GM12878 (cell line): ENCODE results near the gene CUL1. TPM values are rescaled to one million over a fixed set of nuclear protein-coding genes. Genes with fewer than 3 reads are reported as not detected.

Experiments
- ATAC-seq: fragments of 200-7000 bp; cut with Tn5 transposase; 3 replicates; pipeline ENCODE4 v1.9.1; 2020; ENCODE audit warnings: mild to moderate bottlenecking, moderate library complexity
- BruUV-seq: library from RNA; stranded (reverse); fragments of 400-500 nt; replicated peaks from 2 replicates; lab custom pipeline; 2021; lab: Mats Ljungman, UMichigan
- CTCF ChIA-PET: fragments of 300-600 bp; sonication (Branson Sonifier 250); formaldehyde crosslinking; extraction: SDS; loops from one replicate; lab custom pipeline; 2021; ENCODE audit warnings: inconsistent platforms; lab: Yijun Ruan, JAX
- POLR2A ChIA-PET: fragments of 350-600 bp; formaldehyde crosslinking; extraction: SDS; loops from one replicate; lab custom pipeline; 2021; ENCODE audit warnings: inconsistent platforms; lab: Charles Lee
- RAD21 ChIA-PET: fragments of 300-600 bp; sonication (Branson Sonifier 250); formaldehyde crosslinking; loops from one replicate; lab custom pipeline; 2023; ENCODE audit warnings: antibody characterized with exemption; ENCODE audit not compliant: unreplicated experiment; lab: Charles Lee
- SMC1A ChIA-PET: fragments of 300-600 bp; sonication (Branson Sonifier 250); formaldehyde crosslinking; loops from one replicate; lab custom pipeline; 2023; ENCODE audit not compliant: unreplicated experiment, uncharacterized antibody; lab: Charles Lee
- DNase-seq: peaks from one replicate; pipeline ENCODE4 v3.0.0-alpha.2; 2011; ENCODE audit warnings: low read depth, low spot score
- FAIRE-seq: peaks from 3 replicates; lab custom pipeline; 2011; peaks lifted over from hg19 to GRCh38; lab: Jason Lieb, UNC
- H2AFZ ChIP-seq: 2 replicates; pipeline ENCODE4 v1.6.0; 2011; ENCODE audit warnings: low read depth, low read length, control low read depth; ENCODE audit not compliant: control insufficient read depth
- H3K27ac ChIP-seq: 2 replicates; pipeline ENCODE4 v1.5.1; 2011; ENCODE audit warnings: control low read depth; ENCODE audit not compliant: control insufficient read depth, insufficient read depth
- H3K27me3 ChIP-seq, 2 experiments: replicated peaks in 1 of 2; 2 replicates each; pipeline versions ENCODE4 v1.6.0 to v1.6.1; 2011; ENCODE audit warnings: low read length in 1 of 2; ENCODE audit not compliant: control insufficient read depth in 2 of 2, insufficient read depth in 2 of 2
- H3K36me3 ChIP-seq, 2 experiments: 2 replicates each; pipeline ENCODE4 v1.5.1; 2011; ENCODE audit warnings: low read length in 1 of 2; ENCODE audit not compliant: control insufficient read depth in 2 of 2, insufficient read depth in 2 of 2
- H3K4me1 ChIP-seq: 2 replicates; pipeline ENCODE4 v1.6.1; 2011; ENCODE audit warnings: mild to moderate bottlenecking, low read length, moderate library complexity, mixed read lengths; ENCODE audit not compliant: control insufficient read depth, insufficient read depth
- H3K4me2 ChIP-seq: 2 replicates; pipeline ENCODE4 v1.6.0; 2011; ENCODE audit warnings: control low read depth; ENCODE audit not compliant: control insufficient read depth, insufficient read depth
- H3K4me3 ChIP-seq: fragments of 200-600 bp; sonication (generic); 2 replicates; pipeline ENCODE4 v1.5.1; 2016
- H3K79me2 ChIP-seq: 2 replicates; pipeline ENCODE4 v1.6.0; 2011; ENCODE audit warnings: low read length; ENCODE audit not compliant: control insufficient read depth, insufficient read depth
- H3K9ac ChIP-seq: 2 replicates; pipeline ENCODE4 v1.8.0; 2011; ENCODE audit warnings: low read length, control low read depth, mixed read lengths; ENCODE audit not compliant: control insufficient read depth, insufficient read depth
- H3K9me3 ChIP-seq: replicated peaks from 3 replicates; pipeline ENCODE4 v1.5.1; 2011; ENCODE audit warnings: mild to moderate bottlenecking, low read length; ENCODE audit not compliant: control insufficient read depth, insufficient read depth
- H4K20me1 ChIP-seq: 2 replicates; pipeline ENCODE4 v1.6.0; 2011; ENCODE audit not compliant: control insufficient read depth, insufficient read depth
- BMI1 ChIP-seq: fragments of 450-650 bp; IDR thresholded peaks from 2 replicates; pipeline ENCODE4 v1.6.1; 2016; ENCODE audit warnings: mild to moderate bottlenecking, moderate library complexity, borderline replicate concordance
- CBX3 ChIP-seq: fragments of 200-600 bp; sonication (generic); IDR thresholded peaks from 2 replicates; pipeline ENCODE4 v1.6.1; 2016; ENCODE audit warnings: low read depth, borderline replicate concordance
- CHD2 ChIP-seq: IDR thresholded peaks from 2 replicates; pipeline ENCODE4 v1.6.1; 2011; ENCODE audit warnings: low read depth, low read length, improper control_type of control experiment, borderline replicate concordance
- ETV6 ChIP-seq, 2 experiments: fragments of 450-650 bp in 1 of 2; IDR thresholded peaks in 1 of 2; conservative IDR thresholded peaks in 1 of 2; 2 replicates each; pipeline ENCODE4 v1.6.1; 2014; ENCODE audit warnings: antibody characterized with exemption in 1 of 2, borderline replicate concordance in 1 of 2, low read depth in 1 of 2, mild to moderate bottlenecking in 1 of 2, moderate library complexity in 1 of 2
- HCFC1 ChIP-seq: fragments of 150-350 bp; IDR thresholded peaks from 2 replicates; pipeline ENCODE4 v1.6.1; 2014; ENCODE audit warnings: low read length
- JUNB ChIP-seq: IDR thresholded peaks from 2 replicates; pipeline ENCODE4 v1.6.1; 2016; ENCODE audit warnings: antibody characterized with exemption, mild to moderate bottlenecking
- MXI1 ChIP-seq: fragments of 150-350 bp; IDR thresholded peaks from 2 replicates; pipeline ENCODE4 v1.6.1; 2011; ENCODE audit warnings: low read depth, mild to moderate bottlenecking, inconsistent platforms, low read length, improper control_type of control experiment
- MYC ChIP-seq: IDR thresholded peaks from 2 replicates; pipeline ENCODE4 v1.6.1; 2011; ENCODE audit warnings: mild to moderate bottlenecking, low read length, moderate library complexity, inconsistent platforms; ENCODE audit not compliant: insufficient read depth, insufficient replicate concordance, insufficient read length, severe bottlenecking
- NFXL1 ChIP-seq: fragments of 450-650 bp; IDR thresholded peaks from 2 replicates; pipeline ENCODE4 v1.6.1; 2017; ENCODE audit warnings: antibody characterized with exemption, mild to moderate bottlenecking, borderline replicate concordance
- NRF1 ChIP-seq: conservative IDR thresholded peaks from 2 replicates; pipeline ENCODE4 v1.6.1; 2011; ENCODE audit warnings: mild to moderate bottlenecking, low read depth, low read length, improper control_type of control experiment
- RAD21 ChIP-seq: IDR thresholded peaks from 2 replicates; pipeline ENCODE4 v1.6.1; 2011; ENCODE audit warnings: mild to moderate bottlenecking, low read depth, low read length, moderate library complexity; ENCODE audit not compliant: insufficient read depth
- RB1 ChIP-seq: fragments of 450-650 bp; formaldehyde crosslinking; IDR thresholded peaks from 2 replicates; pipeline ENCODE4 v1.6.1; 2017; ENCODE audit warnings: mild to moderate bottlenecking, borderline replicate concordance
- STAT1 ChIP-seq: fragments of 450-650 bp; conservative IDR thresholded peaks from 2 replicates; pipeline ENCODE4 v1.6.1; 2014; ENCODE audit warnings: antibody characterized with exemption, mild to moderate bottlenecking
- SUZ12 ChIP-seq: fragments of 200-600 bp; sonication (generic); IDR thresholded peaks from one replicate; pipeline ENCODE4 v1.6.1; 2018; ENCODE audit warnings: antibody characterized with exemption, mild to moderate bottlenecking; ENCODE audit not compliant: unreplicated experiment
- ZNF217 ChIP-seq: fragments of 450-650 bp; IDR thresholded peaks from 2 replicates; pipeline ENCODE4 v1.6.1; 2017; ENCODE audit warnings: antibody characterized with exemption, mild to moderate bottlenecking
- ZNF24 ChIP-seq: fragments of 450-650 bp; IDR thresholded peaks from 2 replicates; pipeline ENCODE4 v1.6.1; 2017; ENCODE audit warnings: antibody characterized with exemption, mild to moderate bottlenecking
- ZNF622 ChIP-seq: fragments of 450-650 bp; IDR thresholded peaks from 2 replicates; pipeline ENCODE4 v1.6.1; 2017; ENCODE audit warnings: mild to moderate bottlenecking, inconsistent platforms
- WGBS: methylation state at CpG from one replicate; pipeline ENCODE4 v1.1.6; 2016; ENCODE audit warnings: low lambda C conversion rate; ENCODE audit not compliant: insufficient replicate concordance, insufficient coverage; ENCODE audit errors: missing lambda C conversion rate; 5-methylcytosine and 5-hydroxymethylcytosine counted together
- in situ Hi-C: fragments of 300-500 bp; cut with MboI; formaldehyde crosslinking; loops from 9 replicates; pipeline ENCODE4 v1.14.3; 2018; ENCODE audit warnings: mixed read lengths
- intact Hi-C: fragments of 100-400 bp; cut with micrococcal nuclease; formaldehyde crosslinking; loops from one replicate; pipeline ENCODE4 v1.14.2; 2022; ENCODE audit not compliant: unreplicated experiment
- polyA plus RNA-seq, 11 experiments: library from polyadenylated mRNA; depleted of rRNA in 4 of 11; unstranded in 6 of 11; stranded (reverse) in 5 of 11; fragments of >200 nt; fragmentation: Nextera tagmentation in 4 of 11; fragmentation: Illumina TruSeq in 1 of 11; extraction: Ambion mirVana in 4 of 11; extraction: Trizol in 1 of 11; gene quantifications; 1 replicate in 1 of 11; 2 replicates in 10 of 11; pipeline versions ENCODE4 v1.2.1 to v1.2.3, GENCODE V29; 2011 to 2016; ENCODE audit warnings: inconsistent platforms in 2 of 11, missing spikeins in 2 of 11, low read depth in 1 of 11
- total RNA-seq, 4 experiments: library from RNA; depleted of rRNA in 3 of 4; stranded (reverse); fragments of >200 nt in 3 of 4; fragmentation: Illumina TruSeq in 1 of 4; extraction: Trizol in 1 of 4; gene quantifications; 2 replicates each; pipeline versions ENCODE4 v1.2.1 to v1.2.3, GENCODE V29; 2013 to 2021
- TF ChIP-seq, protein P1 (sequence below): IDR thresholded peaks from 2 replicates; pipeline ENCODE4 v1.6.1; 2011; ENCODE audit warnings: low read depth, low read length, improper control_type of control experiment, borderline replicate concordance
- TF ChIP-seq, protein P2 (sequence below): IDR thresholded peaks from 2 replicates; pipeline ENCODE4 v1.6.1; 2012; ENCODE audit warnings: low read length, inconsistent platforms

Gene CUL1
- total and polyA plus RNA-seq, 10 of the 15 experiments (the other 5 are each of a cell fraction or from before 2014, with no cell fraction given) = 13.3 to 63.9 (median 45.9) TPM

DNA sequence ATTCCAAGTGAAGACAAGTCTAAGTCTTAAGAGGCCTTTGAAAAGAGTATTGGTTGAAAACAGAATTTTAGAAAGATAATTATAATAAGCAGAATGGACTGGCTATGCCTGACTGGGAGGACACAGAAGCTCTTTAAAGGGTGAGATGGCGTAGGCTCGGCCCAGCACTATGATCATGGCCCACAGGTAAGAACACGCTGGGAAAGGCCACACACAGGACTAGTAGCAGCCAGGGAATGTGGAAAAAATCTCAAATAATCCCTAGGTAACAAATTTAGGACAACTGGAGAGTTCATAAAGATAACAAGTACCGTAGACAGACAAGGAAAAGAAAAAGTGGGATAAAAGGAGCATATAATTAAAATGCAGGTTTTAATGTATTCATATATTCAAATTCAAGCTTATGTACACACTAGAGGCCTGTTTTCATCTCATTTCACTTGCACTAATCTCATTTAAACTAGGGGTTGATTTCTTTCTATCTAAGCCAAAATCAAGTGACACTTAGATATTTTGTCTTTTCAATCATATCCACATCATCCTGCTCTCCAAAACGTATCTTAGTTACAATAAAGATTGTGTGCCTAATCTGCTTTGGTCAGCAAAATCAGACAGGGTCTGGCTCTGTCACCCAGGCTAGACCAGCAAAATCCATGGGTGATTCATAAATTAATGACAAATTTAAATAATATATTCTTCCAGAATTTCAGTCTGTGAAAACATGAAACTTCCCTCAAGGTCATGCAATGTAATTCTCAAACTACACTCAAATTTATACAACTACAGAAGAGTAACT, 132.4 kb downstream of the CUL1 start:
- BruUV-seq = no TSS peak

More for the DNA sequence above, 132.4 kb downstream of the CUL1 start:
- in situ Hi-C loops = no loop called here
- TF ChIP-seq JUNB (no peak), BMI1 (no peak), STAT1 (no peak), NRF1 (no peak), RAD21 (no peak), HCFC1 (no peak), ZNF217 (no peak), MYC (no peak), ZNF622 (no peak), ZNF24 (no peak), CHD2 (no peak), SUZ12 (no peak), NFXL1 (no peak), RB1 (no peak), ETV6 (conservative IDR thresholded peaks at IDR 0.05 in 1 of 2, IDR thresholded peaks at IDR 0.05 in 1 of 2; ENCODE audit: borderline replicate concordance in 1 of 2, low read depth in 1 of 2) (no peak), CBX3 (no peak), MXI1 (no peak)
- TF ChIP-seq, protein P1, sequence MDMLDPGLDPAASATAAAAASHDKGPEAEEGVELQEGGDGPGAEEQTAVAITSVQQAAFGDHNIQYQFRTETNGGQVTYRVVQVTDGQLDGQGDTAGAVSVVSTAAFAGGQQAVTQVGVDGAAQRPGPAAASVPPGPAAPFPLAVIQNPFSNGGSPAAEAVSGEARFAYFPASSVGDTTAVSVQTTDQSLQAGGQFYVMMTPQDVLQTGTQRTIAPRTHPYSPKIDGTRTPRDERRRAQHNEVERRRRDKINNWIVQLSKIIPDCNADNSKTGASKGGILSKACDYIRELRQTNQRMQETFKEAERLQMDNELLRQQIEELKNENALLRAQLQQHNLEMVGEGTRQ = no peak
- TF ChIP-seq, protein P2, sequence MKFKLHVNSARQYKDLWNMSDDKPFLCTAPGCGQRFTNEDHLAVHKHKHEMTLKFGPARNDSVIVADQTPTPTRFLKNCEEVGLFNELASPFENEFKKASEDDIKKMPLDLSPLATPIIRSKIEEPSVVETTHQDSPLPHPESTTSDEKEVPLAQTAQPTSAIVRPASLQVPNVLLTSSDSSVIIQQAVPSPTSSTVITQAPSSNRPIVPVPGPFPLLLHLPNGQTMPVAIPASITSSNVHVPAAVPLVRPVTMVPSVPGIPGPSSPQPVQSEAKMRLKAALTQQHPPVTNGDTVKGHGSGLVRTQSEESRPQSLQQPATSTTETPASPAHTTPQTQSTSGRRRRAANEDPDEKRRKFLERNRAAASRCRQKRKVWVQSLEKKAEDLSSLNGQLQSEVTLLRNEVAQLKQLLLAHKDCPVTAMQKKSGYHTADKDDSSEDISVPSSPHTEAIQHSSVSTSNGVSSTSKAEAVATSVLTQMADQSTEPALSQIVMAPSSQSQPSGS = no peak
- Histone ChIP-seq H3K27me3 (no peaks in the 10 kb centered on the region), H3K4me1 (no peaks in the 10 kb centered on the region), H3K36me3 (peaks cover 2 to 8% of the 10 kb centered on the region in 2 experiments; a peak in 3 of 4 replicates), H3K9me3 (no peaks in the 10 kb centered on the region), H3K4me2 (no peak overlapping the region), H2AFZ (no peak overlapping the region), H3K79me2 (peaks cover 7% of the 10 kb centered on the region), H3K9ac (no peak overlapping the region), H3K27ac (no peak overlapping the region), H3K4me3 (no peak overlapping the region), H4K20me1 (no peaks in the 10 kb centered on the region)
- WGBS = 91% methylated on average over 5 of the region's 5 CpGs
- ChIA-PET RAD21 (no interaction called here), SMC1A (interaction anchor here (0.8 to 0.9 kb wide), 2 partner anchors 9 to 122 kb away, joined by 3 read pairs; no protein-coding TSS in a partner anchor), CTCF (interaction anchor here (0.6 kb wide), 1 partner anchor 68 kb away, joined by 3 read pairs; no protein-coding TSS in a partner anchor), POLR2A (no interaction called here)
- intact Hi-C loops = no loop called here
- ATAC-seq (no peak), DNase-seq (no peak), FAIRE-seq (no peak)
